Embryonic facial prominence (tissue), 1 donor: Measurements from ENCODE around the gene ROR2.
A peak's percentile ranks its signal among the peaks of the same experiment; 100 is the strongest.

Experiments used
- DNase-seq: peaks from one replicate; pipeline ENCODE4 v3.0.0-alpha.2; 2016; ENCODE audit errors: extremely low spot score

ROR2 gene

DNA sequence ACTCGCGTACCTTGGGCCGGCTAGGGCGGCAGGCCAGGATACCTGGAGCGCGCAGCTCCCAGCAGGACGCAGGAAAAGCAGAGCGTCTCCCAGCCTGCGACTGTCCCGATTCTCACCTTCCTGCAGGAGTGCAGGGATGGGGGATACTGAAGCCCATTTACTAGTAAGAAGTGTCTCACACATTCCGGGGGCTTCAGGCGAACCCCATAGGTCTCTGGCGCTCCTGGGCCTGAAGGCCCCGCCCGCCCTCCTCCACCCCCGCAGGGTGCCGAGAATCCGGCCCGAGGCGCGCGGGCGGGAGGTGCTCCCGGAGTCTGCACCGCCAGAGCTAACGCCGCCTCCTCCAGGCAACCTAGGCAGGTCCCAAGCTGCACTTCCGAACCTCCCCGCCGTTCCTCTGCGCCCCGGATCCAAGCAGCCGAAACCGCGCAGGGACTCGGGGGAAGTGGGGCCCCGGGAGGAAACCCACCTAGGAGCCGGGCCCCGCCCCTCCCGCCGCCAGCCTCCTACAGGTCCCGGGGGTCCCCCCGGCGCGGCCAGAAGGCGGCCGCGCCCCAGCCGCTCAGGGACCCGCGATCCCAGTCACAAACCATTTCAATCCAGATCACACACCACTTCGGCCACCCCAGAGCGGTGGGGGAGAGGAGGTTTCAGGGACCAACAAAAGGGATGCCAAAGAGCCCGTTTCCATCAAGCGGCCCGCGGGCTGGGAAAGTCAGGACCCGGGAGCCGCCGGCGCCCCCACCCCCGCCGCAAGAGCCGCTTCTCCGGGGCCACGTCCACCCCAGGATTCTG lies 1.2 kb downstream of the ROR2 start:
- no peak for DNase-seq

GRCh38 chr9:91948101-91948596 lies 1.9 kb downstream of the ROR2 start:
- no peak for DNase-seq

DNA sequence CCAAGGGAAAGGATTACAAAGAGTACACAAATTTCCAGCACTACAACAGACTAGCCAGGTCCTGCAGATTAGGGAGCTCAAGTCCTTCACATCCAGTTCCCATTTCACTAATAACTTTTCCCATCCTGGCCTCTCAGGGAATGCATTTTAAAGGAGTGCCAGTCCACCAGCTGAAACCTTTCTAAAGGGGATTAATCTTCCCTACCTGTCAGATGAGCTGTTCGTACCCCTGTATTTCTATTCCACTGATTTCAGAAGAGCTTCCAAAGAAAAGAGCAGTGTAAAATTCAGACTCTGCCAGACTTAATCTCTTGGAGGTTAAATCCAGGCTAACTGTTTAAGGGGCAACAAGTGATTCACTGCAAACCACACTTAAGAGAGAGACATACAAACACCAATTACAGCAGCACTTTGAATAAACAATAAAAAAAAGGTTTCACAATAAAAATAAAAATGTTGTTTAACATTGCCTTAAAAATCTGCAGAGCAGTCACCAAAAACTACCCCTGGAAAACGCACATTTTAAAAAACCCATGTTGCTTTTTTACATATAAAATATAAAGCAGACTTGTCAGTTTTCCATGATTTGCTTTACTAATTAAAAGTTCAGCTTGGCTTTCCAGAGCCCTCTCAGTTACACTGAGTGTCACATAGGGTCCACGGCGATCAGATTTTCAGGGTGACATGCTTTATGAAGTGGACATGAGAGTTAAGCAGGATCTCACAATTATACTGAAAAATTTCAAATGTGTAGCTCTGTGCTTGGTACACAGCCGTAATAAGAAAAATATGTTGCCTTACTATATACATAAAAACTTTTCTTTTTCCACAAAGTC lies 3.2 kb downstream of the ROR2 start:
- DNase-seq = peak; percentile 62

- DNase-seq = no peak
Observed at GRCh38 chr9:91946196-91946595, 3.8 kb downstream of the ROR2 start.

- peak; percentile 71 for DNase-seq
Observed at GRCh38 chr9:91945277-91946085, 4.5 kb downstream of the ROR2 start.

DNA sequence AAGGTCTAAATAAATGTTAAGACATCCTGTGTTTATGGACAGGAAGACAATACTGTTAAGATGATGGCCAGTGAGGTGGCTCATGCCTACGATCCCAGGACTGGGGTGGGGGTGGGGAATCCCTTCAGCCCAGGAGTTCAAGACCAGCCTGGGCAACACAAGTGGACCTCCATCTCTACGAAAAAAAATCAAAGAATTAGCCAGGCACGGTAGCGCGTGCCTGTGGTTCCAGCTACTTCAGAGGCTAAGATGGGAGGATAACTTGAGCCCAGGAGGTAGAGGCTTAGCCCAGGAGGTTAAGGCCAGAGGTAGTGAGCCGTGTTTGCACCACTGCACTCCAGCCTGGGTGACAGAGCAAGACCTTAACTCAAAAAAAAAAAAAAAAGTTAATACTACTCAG lies 5.3 kb downstream of the ROR2 start:
- DNase-seq = no peak

- DNase-seq = no peak
Observed at GRCh38 chr9:91943478-91944470, 6.3 kb downstream of the ROR2 start.

DNA sequence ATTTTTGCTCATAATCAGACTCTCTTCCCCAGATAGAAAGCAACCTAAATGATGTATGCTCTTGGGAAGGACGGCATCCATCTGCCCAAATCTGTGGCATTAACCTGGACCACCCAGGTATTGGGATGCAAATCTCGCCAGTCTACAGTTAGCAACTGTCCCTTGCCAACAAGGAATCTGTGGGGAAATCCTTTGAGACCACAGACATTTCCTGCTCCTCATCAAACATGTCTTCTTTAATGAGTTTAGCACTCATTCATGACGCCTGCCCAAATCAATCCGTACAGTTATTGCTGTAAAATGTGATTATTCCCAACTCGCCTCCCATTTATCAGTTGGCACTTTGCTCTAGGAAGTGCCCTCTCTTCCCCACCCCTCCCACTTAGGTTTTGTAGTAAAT lies 7.8 kb downstream of the ROR2 start:
- DNase-seq = no peak

DNA sequence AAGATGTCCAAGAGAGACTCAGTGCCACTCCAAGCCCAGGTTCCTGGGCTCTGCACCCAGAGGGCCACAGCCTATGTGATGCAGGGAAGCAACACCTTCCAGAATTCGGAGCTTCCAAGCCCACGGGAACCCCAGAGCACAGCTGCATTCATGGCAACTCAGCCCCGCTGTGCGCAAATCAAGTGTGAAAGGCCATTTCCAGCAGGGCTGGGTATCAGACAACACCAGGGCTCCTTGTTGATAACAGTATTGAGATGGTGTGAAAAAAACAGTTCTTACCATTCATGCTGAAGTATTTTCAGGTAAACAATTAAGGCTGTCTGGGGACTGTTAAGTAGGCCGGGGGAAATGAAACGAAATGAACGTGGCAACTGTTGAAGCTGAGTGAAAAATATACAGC lies 10.1 kb downstream of the ROR2 start:
- no peak for DNase-seq

DNA sequence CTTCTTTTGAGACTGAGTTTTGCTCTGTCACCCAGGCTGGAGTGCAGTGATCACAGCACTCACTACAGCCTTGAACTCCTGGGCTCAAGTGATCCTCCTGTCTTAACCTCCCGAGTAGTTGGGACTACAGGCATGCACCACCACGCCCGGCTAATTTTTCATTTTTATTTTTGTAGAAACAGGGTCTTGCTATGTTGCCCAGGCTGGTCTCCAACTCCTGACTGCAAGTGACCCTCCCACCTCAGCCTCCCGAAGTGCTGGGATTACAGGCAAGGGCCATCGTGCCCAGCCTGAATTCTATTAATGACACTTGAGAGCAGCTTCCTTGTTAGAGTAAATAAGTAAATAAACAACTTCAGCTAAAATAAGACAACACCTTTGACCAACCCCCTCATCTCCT lies 12.3 kb downstream of the ROR2 start:
- DNase-seq = no peak

DNA sequence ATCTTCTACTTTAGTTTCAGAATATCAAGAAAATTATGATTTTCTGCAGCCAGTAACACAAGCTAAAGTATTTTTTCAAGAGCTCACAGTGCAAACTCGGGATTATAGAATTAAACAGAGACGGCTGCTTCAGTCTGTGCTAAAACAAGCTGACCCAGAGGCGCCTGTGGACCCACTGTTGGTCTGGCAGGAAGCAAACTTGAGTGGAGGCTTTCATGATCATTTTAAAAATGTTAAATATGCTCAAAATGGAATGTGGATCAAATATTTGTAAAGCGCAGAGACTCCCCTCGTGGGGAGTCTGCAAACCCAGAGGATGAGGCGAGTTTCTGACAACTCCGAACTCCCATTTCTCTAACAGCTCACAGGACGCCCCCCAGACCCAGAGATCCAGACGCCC lies 13.0 kb downstream of the ROR2 start:
- DNase-seq = no peak

- DNase-seq = no peak
Observed at GRCh38 chr9:91935805-91936514, 14.1 kb downstream of the ROR2 start.

DNA sequence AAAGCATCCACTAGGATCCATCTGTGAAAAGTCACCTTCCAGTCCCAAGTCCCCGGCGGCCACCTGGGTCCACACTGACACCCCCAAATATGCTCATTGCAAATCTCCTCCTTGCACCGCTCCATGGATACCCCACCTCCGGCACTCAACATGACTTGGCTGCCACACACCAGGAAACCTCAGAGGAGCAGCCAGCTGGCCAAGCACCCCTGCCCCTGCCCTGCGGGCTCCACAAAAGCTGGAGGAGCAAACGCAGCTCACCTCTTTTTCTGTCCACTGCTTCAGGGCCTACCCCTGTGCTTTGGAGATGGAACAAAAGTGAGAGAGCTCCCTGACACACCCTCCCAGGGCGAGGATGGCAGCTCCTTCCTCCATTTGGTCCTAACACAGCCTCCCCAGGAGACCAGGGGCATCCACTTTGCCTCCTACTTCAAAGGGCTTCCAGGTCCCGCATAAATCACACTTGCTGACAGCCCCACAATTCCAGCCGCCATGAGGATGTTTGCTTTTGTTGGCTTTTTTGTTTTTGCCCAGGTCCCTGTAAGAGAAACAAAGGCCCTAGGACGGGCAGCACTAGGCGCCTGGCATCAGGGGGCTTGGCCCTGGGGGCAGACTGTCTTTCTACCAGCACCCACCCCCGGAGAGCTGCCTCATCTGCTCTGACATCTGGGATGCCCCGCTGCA lies 14.8 kb downstream of the ROR2 start:
- DNase-seq = no peak

DNA sequence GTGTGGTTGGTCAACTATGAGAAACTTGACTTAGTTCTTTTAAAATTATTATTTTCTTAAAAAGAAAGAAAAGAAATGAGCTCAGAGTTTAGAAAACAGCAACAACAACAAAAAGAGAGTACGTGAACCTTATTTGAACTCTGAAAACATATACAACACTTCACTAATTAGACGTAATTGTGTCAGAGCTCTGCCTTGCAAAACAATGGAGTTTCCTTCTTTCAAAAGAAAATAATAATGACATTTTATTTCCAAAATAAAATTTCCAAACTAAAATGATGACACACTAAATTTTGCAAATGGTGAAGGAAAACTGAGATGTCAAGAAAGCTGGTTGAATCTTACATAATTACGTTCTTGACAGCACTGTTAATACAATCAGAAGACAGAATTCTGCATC lies 15.4 kb downstream of the ROR2 start:
- DNase-seq = no peak

DNA sequence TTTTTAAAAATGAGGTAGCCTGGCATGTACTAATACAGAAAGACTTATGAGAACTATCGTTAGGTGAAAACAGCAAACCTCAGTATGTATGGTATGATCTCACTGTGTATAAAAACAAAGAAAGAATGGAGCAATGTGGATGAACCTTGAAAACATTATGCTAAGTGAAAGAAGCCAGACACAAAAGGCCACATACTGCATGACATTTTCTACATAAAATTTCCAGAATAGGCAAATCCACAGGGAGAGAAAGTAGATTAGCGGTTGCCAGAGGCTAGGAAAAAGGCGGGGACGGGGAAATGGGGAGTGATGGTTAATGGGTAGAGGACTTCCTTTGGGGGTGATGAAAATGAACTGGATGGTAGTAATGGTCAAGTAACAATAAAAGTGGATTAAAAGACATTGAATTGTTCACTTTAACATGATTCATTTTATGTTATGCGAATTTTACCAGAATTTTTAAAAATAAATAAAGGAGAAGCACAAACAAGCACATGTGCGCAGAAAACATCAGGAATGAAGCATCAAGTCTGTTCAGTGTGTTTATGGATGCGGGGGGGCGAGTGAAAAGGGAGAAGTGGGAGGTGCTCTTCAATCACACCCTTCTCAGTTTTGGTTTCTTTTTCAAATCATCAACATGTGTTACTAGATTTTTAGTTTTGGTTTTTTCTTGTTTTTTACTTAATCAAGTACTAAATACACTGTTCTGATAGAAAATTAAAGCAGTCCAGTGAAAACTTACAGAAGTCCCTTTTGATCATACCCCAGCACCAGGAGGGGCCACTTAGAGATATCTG lies 16.3 kb downstream of the ROR2 start:
- no peak for DNase-seq

DNA sequence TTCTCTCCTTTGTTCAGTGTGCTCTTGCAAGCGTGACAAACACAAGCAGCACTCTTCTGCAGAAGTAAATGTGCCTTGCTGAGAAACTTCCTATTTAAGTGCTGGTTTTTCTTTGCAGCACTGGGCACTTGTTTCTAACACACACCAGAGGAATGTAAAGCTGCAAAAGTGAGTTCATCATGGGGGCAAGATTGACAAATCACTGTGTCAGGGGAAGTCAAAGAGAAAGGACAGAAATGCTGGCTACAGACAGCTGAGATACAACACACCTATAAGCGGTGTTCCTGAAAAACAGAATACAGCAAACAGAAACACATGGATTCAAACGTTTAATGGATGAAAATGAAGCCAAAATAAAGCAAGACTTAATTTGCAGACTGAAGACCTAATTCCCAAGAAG lies 19.6 kb downstream of the ROR2 start:
- DNase-seq = no peak

DNA sequence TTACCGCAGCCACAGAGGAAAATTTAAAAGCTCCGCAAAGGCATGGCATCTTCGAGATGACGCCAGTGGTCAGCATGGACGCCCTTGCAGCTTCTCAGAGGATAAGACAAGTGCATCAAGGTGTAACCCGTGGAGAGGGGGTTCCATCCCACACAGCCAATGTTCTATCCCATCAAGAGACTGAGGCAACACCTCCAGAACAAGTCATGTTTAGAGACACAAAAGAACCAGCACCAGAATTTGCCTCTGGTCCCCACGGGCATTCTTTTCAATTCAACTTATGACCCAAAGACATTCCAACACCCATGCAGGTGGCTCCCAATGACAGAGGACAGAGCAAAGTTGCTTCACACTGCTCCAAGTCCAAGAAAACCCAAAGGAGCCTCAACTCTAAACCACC lies 20.7 kb downstream of the ROR2 start:
- DNase-seq = no peak

- no peak for DNase-seq
Observed at GRCh38 chr9:91927922-91928510, 22.0 kb downstream of the ROR2 start.
